GM19467 (cell line): ENCODE results near the gene SPC24.
A peak's percentile ranks its signal among the peaks of the same experiment; 100 is the strongest.

Experiments used
- ATAC-seq: cut with Tn5 transposase; IDR thresholded peaks from one replicate; pipeline ENCODE4 v1.9.1; 2021; ENCODE audit warnings: mild to moderate bottlenecking, moderate library complexity; ENCODE audit not compliant: unreplicated experiment

The SPC24 gene

GRCh38 chr19:11155373-11156120, at the start of gene SPC24:
TSS of gene SPC24 (minus strand) at chr19:11155782. CDS start at chr19:11155776, 6 bp downstream.
- peak; percentile 98 for ATAC-seq

GRCh38 chr19:11204943-11205349, 49.4 kb upstream of the SPC24 start:
- no peak for ATAC-seq

DNA sequence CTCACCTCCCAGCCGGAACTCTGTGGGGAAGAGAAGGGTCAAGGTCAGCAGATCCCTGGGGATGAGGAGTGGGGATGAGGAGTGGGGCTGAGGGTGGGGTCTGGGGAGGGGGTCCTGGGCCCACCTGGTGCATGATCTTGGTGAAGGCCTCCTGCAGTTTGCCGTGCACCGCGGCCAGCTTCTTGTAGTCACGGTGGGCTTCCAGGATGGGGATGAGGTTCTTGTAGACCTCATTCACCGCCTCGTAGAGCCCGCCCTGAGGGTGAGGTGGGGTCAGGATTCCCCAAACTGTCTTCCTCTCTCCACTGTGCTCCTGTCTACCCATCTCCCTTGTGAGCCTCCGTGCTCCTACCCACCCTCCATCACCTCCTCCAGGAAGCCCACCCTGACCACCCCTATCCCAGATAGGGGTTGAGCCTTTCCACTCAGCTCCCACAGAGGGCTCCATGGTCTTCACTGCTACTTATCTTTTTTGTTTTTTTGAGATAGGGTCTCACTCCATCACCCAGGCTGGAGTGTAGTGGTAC, 48.6 kb upstream of the SPC24 start:
- ATAC-seq = no peak

GRCh38 chr19:11203194-11204075, 47.9 kb upstream of the SPC24 start:
- ATAC-seq = no peak

DNA sequence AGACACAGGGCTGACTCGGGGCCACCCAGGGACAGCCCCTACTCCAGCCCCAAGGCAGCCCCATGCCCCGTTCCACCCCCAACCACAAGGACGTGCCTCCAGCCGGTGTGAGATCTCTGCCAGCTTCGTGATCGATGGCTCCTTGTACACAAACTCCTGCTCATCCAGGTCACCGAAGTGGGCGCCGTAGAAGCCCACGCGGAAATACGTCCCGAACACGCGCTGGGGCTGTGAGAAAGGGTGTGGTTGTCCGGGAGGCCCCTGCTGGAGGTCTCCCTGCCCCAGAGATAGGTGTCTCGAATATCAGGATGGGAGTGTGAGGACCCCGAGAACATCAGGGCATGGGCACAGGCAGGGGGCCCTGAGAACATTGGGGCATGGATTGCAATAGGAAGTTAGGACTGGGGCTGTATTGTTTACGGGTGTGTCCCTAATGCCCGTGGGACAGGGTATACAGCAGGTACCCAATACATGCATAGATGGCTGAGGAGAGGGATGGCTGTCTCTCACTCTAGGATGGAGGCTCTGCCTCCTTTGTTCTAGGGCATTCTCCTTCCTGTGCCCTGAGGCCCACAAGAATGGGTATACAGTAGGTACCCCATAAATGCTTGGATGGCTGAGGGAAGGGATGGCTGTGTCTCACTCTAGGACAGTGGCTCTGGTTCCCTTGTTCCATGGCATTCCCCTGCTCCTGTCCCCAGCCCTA, 47.1 kb upstream of the SPC24 start:
- ATAC-seq = no peak

- no peak for ATAC-seq
Observed at GRCh38 chr19:11201791-11202190, 46.2 kb upstream of the SPC24 start.

- no peak for ATAC-seq
Observed at GRCh38 chr19:11200931-11201330, 45.3 kb upstream of the SPC24 start.

- ATAC-seq = no peak
Observed at GRCh38 chr19:11200015-11200574, 44.5 kb upstream of the SPC24 start.

- no peak for ATAC-seq
Observed at GRCh38 chr19:11199517-11199916, 43.9 kb upstream of the SPC24 start.

DNA sequence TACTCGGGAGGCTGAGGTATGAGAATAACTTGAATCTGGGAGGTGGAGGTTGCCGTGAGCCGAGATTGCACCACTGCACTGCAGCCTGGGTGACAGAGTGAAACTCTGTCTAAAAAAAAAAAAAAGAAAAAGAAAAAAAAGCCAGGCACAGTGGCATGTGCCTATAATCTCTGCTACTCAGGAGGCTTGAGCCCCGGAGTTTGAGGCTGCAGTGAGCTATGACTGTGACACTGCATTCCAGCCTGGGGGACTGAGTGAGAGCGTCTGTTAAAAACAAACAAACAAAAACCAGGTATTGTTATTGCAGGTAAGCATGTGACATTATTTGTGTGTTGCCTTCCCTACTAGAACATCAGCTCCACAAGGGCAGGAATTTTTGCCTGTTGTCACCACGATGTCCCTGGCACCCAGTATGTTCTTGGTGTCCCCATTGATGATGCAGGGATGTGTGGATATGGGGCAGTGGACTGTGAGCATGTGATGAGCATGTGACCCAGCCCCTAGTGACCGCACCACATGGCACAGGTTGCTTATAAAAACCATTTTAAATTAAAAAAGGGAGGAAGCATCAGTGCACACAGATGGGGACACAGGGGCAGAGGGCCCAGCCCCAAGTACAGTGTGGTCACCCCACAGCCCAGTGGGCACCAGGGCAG, 43.3 kb upstream of the SPC24 start:
- ATAC-seq = no peak

- no peak for ATAC-seq
Observed at GRCh38 chr19:11198175-11198534, 42.6 kb upstream of the SPC24 start.

DNA sequence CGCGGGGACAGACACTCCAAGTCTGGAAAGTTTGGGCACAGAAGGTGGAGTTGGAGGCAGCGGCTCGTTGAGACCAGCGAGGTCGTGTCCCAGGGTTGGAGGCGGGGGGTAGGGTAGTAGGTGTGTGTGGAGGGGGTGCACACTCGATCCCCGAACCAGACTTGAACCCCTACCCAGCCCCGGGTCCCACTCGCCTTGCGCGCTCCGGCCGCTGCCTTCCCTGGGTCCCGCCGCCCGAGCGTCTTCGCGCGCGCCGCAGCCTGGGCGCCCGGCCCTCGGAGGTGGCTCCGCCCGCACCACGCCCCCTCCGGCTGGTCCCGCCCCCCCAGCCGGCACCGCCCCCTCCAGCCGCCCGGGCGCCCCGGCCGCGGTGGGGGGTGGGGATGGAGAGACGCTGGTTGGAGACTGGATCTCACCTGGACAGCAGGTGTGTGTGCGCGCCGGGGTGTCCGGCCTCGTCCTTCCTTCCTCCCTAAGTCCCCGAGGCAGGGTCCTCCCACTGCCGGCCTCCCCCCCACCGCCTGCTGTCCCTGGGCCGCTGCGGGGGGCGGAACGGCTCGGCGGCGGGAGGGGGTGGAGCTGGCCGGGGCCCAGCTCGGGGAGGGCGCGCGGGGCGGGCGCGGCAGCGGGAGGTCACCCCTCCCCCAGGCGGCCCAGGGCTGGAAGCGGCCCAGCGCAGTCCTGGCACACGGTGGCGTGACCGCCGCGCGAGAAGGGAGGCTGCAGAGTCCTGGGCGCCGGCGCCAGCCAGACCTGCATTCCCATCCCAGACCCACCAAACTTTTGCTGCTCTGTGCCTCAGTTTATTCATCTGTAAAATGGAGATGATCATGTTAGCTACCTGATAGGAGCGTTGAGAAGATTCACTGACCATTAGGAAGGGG, 42.0 kb upstream of the SPC24 start, which contains the start of gene KANK2:
TSS of gene KANK2 (minus strand) at position 255 of the 884 bp plus-strand sequence. CDS start 3,034 bp downstream, outside the sequence.
- ATAC-seq = peak; percentile 68

- no peak for ATAC-seq
Observed at GRCh38 chr19:11196406-11197287, 41.1 kb upstream of the SPC24 start.

GRCh38 chr19:11195681-11196080, 40.1 kb upstream of the SPC24 start:
- no peak for ATAC-seq

DNA sequence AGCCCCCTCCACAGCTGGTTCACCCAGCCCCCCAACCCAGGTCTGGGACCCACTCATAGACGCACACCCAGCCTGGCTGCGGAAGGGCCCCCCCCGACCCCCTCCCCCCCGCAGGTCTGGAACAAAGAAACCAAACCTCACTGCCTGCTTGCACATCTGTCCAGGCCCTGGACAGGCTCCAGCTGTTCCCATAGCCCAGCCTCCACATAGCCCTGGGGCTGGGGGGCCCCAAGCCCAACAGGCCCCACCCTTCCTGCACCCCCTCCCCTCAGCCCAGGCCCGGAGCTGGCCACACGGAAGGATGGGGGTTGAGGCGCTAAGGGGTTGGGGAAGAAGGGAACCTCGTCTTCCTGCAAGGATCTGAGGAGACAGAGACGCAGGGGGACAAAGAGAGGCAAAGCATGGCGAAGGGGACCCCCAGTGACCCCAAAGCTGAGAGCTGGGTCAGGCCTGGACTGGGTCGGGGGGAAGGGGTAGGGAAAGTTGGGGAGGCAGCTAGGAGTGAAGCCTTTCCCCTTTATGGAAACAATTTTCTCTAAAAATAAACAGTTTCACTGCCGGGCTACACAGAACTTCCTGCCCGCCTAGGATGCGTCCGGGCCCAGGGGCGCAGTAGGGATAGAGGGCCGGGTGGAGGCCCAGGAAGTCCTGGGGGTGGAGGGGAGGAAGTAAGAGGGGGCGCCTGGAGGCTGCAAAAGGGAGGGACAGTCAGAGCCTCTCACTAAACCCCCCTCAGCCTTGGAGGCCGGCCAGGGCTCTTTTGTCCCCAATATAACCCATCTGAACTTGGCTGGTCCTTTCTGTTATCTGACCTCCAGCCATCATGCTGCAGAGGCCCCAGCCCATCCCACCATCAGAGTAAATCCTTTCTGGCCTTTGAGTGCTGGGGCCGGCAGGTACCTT, 39.3 kb upstream of the SPC24 start:
- no peak for ATAC-seq

DNA sequence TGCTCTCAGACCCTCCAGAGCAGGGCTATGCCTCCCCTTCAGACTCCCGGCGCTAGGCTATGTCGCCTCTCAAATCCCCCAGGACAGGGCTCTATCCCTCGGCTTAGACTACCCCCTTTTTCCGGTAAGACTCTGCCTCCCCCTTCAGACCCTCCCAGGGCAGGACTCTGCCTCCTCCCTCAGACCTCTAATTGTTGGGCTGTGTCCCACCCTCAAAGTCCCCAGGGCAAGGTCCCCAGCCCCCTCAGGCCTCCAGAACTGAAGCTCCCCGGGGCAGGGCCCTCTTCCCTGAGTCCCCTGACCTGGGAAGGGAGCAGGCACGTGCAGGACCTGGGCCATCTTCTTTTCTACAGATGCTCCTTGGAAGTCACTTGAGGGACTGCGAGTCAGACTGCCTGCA, 38.6 kb upstream of the SPC24 start:
- no peak for ATAC-seq
